Stimulated activated CD4-positive, alpha-beta T cell treated with anti-CD3 and anti-CD28 coated beads, Interleukin-12 subunit alpha, Interleukin-12 subunit beta, amount 100 ng/mL, for 48 hours (primary cell): ENCODE measurements around the gene GPATCH3.
"Not testable (repeated sequence)": the region's sequence is repeated elsewhere in the genome, so short reads cannot be mapped to it uniquely, and the experiment has no call there.

ENCODE experiments used
- DNase-seq, 3 donors: peaks; one replicate each; pipeline ENCODE4 v3.0.0-alpha.2; 2020; ENCODE audit warnings: low read depth in 2 of 3, low spot score in 1 of 3

Gene GPATCH3

DNA sequence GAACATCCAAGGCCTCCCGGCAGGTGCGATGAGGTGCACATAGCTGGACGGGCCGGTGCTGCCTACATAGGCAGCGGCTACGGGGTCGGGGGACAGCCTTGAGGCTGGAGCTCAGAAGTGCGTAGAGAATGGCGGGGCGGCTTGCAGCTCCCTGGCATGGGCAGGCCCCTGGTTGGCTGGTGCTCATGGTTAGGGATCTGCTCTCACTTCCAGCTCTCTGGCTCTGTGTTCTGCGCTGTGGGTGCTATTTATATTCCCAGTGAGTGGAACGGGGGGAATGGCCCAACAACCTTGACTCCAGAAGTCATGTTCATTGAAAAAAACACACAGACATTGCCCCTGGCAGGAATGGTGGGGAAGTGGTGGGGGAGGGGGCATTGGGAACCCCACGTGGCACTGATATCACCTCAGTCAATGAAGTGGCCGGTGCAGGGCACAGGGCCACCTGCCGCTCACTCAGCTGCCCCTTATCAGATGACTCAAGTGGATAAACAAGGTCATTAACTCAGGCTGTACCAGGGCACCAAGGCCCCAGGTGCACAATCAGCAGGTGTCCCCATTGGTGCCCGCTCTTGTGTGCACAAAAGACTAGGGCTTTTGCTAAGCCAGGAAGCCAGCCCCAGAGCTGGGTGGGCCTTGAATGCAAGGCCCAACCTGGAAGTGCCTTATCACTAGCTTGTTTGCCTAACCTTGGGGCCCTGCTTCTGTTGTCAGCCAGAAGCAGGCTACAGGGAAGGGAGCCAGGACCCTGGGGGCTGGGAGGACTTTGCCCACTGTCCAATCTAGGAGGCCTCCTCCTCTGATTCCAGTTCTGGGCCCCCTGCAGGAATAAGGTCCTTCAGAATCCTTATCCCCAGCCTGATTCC lies 13.7 kb upstream of the GPATCH3 start, which contains the start of gene NR0B2:
TSS of gene NR0B2 (minus strand) at position 222 of the 866 bp plus-strand sequence. CDS start at position 187, 35 bp downstream.
- no peak for DNase-seq

- no peak for DNase-seq
Observed at GRCh38 chr1:26913389-26913753, 13.1 kb upstream of the GPATCH3 start.

DNA sequence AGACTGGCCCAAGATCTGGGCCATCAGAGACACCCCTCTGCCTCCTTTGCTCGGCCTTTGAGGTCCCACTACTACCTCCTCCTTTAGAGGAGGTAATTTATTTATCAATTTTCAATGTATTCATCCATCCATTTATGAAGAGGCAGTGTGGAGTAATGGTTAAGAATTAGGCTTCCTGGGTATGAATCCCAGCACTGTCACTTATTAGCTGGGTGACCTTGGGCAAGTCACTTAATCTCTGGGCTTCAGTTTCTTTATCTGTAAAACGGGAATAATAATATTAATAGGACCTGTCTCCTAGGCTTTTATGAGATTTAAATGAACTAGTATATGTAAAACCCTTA lies 11.9 kb upstream of the GPATCH3 start:
- no peak for DNase-seq

DNA sequence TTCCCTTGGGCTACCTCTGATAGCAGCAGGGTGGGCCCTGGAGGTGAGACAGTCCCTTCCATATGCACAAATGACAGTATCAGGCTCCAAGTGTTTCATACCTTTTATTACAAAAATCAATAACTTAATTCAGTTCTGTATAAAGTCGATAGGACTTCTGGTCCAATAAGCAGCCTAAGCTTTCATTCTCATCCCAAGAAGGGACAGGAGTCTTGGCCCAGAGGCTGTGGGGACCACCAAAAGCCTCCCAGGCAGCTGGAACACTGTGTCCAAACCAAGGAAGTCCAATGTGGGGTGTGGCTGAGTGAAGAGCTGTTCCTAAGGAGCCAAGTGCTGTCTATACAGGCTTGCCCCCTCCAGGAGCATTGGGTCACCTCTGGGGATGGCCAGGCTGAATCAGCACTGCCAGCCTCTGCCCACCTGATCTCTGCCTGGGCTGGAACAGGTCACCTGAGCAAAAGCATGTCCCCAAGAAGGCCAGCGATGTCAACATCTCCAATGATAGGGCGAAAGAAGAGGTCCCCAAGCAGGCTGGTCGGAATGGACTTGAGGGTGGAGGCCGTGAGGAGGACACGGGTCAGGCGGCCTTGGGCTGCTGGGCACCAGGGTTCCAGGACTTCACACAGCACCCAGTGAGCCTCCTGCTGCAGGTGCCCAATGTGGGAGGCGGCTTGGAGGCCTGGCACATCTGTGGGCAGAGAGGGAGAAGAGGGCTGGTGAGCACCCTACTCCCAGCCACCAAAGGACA lies 11.3 kb upstream of the GPATCH3 start:
- DNase-seq: no peak

GRCh38 chr1:26910343-26911160 lies 10.3 kb upstream of the GPATCH3 start:
- DNase-seq: no peak

DNA sequence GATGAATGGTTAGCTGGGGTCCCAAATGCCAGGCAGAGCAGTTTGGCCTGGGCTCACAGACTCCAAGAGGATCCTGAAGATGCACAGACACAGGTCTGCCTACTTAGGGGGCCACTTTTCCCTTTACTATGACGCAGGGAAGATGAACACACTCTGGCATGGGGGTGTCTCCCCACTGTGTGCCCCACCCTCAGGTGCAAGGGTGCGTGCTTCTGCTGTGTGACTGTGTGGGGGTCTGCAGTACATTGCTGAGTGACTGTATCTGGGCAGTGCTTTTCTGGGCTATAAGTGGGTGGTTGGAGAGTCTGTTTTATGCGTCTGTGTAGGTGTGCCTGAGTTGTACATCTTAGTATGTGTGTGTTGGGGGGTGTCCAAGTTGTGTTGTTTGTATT lies 9.7 kb upstream of the GPATCH3 start:
- DNase-seq: no peak

GRCh38 chr1:26907071-26907917 lies 7.0 kb upstream of the GPATCH3 start:
- no peak for DNase-seq

GRCh38 chr1:26900815-26901511 lies 696 bp upstream of the GPATCH3 start:
- DNase-seq: no peak

DNA sequence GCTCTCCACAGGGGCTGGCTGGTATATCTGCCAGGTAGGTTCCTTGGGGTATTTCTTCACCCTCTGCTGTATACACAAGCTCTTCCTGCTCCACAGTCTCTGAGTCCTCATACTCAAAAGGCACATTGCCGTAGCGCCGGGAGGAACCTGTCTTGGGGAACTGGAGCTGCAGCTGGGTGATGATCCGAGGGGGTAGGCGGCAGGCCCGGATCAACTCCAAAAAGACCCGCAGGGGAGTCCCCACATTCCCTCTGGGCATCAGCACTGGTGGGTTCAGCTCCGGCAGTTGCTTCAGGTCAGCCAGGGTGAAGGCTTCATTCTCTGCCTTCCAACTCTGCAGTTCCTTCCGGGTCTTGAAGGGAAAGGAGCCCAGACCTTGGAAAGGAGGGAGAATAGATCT lies 2.9 kb downstream of the GPATCH3 start:
- no peak for DNase-seq

DNA sequence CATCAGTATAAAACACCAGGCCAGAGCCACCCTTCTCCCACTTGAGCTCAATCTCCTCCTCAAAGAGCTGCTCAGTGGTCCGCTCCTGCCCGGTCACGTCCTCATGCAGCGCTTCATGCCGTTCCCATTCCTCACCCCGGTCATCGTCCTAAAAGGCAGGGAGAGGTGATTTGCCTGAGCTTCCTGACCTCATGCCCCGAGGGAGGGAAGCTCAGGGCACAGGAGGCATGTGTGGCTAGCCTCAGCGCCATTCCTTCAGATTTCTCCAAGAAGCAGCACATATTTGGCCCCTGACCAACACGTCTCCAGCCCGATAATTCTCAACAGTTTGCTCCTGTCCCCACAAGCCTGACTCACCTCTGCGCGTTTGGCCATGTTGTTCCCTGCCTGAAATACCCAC lies 6.0 kb downstream of the GPATCH3 start:
- no peak for DNase-seq

- DNase-seq: no peak
Observed at GRCh38 chr1:26890467-26890796, 9.8 kb downstream of the GPATCH3 start.

GRCh38 chr1:26889551-26890466 lies 10.5 kb downstream of the GPATCH3 start, which contains the start of gene GPN2:
TSS of gene GPN2 (minus strand) at chr1:26890283. CDS start at chr1:26890096, 187 bp downstream.
- DNase-seq: peak; percentile 58 to 74 (median 64)

DNA sequence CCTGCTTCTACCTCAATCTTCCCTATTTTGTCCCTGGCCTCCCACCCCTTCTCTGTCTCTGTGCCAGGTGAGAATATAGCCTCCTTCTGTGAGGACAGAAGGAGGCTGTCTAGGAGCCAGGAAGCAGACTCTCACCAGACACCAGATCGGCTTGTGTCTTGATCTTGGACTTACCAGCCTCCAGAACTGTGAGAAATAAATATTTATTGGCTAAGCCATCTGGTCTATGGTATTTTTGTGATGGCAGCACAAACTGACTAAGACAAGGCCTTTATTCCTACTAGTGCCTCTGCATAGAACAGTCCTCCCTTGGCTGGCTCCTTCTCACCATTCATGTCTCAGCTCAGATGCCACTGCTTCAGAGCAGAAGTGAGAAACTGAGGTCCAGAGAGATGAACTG lies 12.0 kb downstream of the GPATCH3 start:
- no peak for DNase-seq

DNA sequence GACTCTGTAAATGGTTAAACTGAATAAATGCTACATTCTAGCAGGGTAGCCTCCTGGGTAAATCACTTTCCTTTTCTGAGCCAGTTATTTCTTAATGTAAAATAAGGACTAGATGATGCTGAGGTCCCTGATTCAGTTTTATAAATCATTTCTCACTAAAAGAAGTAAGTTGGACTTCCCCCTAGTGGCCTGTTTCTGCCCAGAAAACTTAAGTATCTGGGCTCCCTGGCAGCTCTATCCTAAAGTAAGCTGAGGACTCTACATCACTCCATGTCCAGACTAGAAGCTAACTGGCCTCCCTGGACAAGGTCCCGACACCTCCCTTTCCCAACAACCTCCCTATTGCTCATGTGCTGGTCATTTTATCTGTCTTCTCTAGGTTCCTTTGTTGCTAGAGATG lies 13.1 kb downstream of the GPATCH3 start:
- no peak for DNase-seq

DNA sequence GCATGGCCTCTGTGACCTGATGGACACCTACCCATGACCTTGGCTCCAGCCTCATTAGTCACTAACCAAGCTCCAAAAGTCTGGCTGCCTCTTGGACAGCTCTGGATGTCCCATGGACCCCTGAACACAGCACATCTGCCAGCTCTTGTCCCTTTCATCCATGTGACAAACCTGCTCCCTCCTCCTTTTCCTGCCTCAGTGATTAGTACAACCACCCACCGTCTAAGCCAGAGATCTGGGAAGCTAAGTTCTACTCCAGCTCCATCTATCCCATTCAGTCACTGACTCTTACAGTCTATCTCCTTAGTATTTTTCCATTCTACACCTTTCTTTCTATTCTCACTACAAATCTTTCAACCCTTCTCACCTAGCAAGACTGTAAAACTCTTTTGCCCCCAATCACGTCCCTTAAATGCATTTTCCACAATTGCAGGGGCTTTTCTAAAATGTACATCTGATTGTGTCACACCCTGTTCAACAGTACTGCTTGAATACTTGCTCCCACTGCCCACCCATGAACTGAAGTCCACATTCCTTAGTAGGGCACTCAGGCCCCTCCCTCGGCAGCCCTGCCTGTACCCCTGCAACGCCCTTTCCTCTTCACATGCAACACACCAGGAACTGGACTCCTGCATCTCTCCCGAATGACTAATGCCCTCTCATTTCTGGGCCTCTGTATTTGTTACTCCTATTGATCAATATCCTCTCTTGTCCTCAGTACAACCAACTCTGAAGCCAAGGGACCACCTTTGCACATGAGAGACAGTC lies 17.4 kb downstream of the GPATCH3 start:
- DNase-seq: no peak

DNA sequence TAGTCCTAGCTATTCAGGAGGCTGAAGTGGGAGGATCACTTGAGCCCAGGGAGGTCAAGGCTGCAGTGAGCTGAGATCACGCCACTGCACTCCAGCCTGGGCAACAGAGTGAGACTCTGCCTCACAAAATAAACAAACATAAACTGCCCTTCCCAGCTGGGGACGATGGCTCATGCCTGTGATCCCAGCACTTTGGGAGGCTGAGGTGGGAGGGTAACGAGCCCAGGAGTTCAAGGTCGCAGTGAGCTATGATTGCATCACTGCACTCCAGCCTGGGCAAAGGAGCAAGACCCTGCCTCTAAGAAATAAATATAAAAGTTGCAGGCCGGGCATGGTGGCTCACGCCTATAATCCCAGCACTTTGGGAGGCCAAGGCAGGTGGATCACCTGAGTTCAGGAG lies 18.7 kb downstream of the GPATCH3 start:
- not testable (repeated sequence) for DNase-seq

DNA sequence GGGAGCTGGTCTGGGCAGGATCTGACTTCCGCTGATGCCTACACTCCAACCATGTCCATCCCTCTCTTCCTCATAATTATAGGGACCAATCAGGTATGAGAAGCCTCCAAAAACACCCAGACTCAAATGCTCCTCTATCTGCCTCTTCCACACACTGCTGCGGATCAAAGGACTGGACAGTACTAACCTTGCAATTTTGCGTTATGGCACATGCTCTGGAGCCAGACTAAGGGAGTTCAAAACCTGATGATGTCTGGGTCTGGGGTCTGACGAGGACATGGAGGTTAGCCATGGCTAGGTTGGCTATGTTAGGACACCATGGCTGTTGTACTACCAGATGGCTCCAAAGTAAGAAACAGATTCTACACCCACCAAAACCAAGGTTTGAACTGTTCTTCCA lies 20.5 kb downstream of the GPATCH3 start:
- no peak for DNase-seq

DNA sequence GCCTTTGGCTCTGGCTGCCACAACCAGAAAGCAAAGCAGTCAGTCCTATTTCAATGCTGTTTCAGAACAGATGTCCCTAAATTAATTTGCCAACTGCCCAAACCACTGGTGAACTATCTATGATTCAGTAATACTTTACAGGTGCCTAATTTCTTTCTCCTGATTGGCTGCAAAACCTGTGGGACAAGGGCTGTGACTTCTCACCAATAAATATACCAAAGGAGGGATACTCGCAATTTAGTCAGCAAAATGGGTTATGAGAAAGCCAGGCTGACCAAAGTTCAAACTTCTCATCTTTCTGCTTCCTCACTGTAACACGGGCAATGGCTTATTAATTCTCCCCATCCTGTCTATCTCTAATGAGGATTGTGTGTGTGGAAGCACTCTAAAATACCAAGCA lies 22.9 kb downstream of the GPATCH3 start:
- no peak for DNase-seq
